ENCODE measurements around the gene ANO10.

DNA sequence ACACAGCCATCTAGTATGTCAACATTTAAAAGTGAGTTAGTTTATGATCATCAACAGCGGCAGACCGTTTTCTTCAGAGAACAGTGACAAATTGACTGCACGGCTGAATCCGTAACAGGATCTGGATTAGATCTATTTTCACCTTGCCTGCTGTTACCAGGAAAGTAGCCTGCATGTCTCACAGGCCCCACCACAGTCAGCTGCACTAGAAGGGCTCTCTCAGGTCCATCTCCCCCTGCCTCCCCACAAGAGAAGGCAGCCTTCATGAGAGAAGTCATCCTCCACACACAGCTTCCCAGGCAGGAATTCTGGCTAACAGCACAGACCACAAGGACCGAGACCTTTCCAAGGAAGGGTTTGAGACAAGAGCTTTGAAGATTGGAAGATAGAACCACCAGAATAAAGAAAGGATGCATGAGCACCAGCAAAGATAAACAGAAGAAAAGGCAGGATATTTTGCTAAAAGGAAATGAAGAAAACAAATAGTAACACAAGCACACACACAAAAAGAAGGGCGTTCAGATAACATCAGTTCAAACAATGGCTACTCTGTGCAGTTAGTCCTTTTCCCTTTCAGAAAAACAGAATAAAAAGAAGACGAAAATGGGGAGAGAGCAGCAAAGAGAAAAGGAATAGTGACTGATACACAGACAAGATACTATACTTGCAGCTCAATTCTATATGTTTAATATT, 208.0 kb downstream of the ANO10 start:
- TF ChIP-seq, protein P1, sequence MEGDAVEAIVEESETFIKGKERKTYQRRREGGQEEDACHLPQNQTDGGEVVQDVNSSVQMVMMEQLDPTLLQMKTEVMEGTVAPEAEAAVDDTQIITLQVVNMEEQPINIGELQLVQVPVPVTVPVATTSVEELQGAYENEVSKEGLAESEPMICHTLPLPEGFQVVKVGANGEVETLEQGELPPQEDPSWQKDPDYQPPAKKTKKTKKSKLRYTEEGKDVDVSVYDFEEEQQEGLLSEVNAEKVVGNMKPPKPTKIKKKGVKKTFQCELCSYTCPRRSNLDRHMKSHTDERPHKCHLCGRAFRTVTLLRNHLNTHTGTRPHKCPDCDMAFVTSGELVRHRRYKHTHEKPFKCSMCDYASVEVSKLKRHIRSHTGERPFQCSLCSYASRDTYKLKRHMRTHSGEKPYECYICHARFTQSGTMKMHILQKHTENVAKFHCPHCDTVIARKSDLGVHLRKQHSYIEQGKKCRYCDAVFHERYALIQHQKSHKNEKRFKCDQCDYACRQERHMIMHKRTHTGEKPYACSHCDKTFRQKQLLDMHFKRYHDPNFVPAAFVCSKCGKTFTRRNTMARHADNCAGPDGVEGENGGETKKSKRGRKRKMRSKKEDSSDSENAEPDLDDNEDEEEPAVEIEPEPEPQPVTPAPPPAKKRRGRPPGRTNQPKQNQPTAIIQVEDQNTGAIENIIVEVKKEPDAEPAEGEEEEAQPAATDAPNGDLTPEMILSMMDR (IDR thresholded peaks at IDR 0.05): no peak
- TF ChIP-seq POLR2A (IDR thresholded peaks at IDR 0.05) (no peak), POLR2AphosphoS5 (IDR thresholded peaks at IDR 0.05) (no peak)
